PC-9 (cell line): ENCODE measurements around the gene ANKRD18A. TPM values are rescaled to one million over a fixed set of nuclear protein-coding genes. Genes with fewer than 3 reads are reported as not detected.

ENCODE experiments used
- BruUV-seq: library from RNA; stranded (reverse); fragments of 400-500 nt; replicated peaks from 2 replicates; lab custom pipeline; 2021; lab: Mats Ljungman, UMichigan
- CTCF ChIA-PET: fragments of 300-600 bp; sonication (Branson Sonifier 250); formaldehyde crosslinking; loops from one replicate; lab custom pipeline; 2022; ENCODE audit warnings: antibody characterized with exemption; lab: Charles Lee
- POLR2A ChIA-PET: fragments of 300-600 bp; sonication (Branson Sonifier 250); formaldehyde crosslinking; loops from one replicate; lab custom pipeline; 2022; ENCODE audit warnings: antibody characterized with exemption; ENCODE audit not compliant: unreplicated experiment; lab: Charles Lee
- DNase-seq, 2 experiments: peaks; one replicate each; pipeline versions ENCODE4 v3.0.0 to v3.0.0-alpha.2; 2015 to 2022; ENCODE audit warnings: mixed read lengths in 1 of 2
- H2AFZ ChIP-seq: fragments of 200-600 bp; sonication (generic); 2 replicates; pipeline ENCODE4 v1.8.1; 2017; ENCODE audit warnings: antibody characterized with exemption
- H3F3A ChIP-seq: fragments of 200-600 bp; sonication (generic); 2 replicates; pipeline ENCODE4 v1.8.1; 2017; ENCODE audit warnings: antibody characterized with exemption, mild to moderate bottlenecking, low read depth; ENCODE audit not compliant: insufficient read depth
- H3K27ac ChIP-seq: fragments of 200-600 bp; sonication (generic); 2 replicates; pipeline ENCODE4 v1.6.1; 2016; ENCODE audit warnings: mixed run types
- H3K27me3 ChIP-seq: fragments of 200-600 bp; sonication (generic); 2 replicates; pipeline ENCODE4 v1.6.1; 2016; ENCODE audit warnings: low read depth, mixed run types; ENCODE audit not compliant: insufficient read depth
- H3K36me3 ChIP-seq: fragments of 200-600 bp; sonication (generic); 2 replicates; pipeline ENCODE4 v1.6.1; 2016; ENCODE audit warnings: low read depth, mixed run types
- H3K4me1 ChIP-seq: fragments of 200-600 bp; sonication (generic); replicated peaks from 2 replicates; pipeline ENCODE4 v1.6.1; 2016; ENCODE audit warnings: mixed run types; ENCODE audit not compliant: insufficient read depth
- H3K4me2 ChIP-seq: fragments of 200-600 bp; sonication (generic); 2 replicates; pipeline ENCODE4 v1.6.1; 2017; ENCODE audit warnings: mixed run types
- H3K4me3 ChIP-seq: fragments of 200-600 bp; sonication (generic); 2 replicates; pipeline ENCODE4 v1.6.1; 2016; ENCODE audit warnings: mixed run types
- H3K79me2 ChIP-seq: fragments of 200-600 bp; sonication (generic); 2 replicates; pipeline ENCODE4 v1.6.1; 2017; ENCODE audit warnings: low read depth, mixed run types
- H3K9me2 ChIP-seq: fragments of 200-600 bp; sonication (generic); 2 replicates; pipeline ENCODE4 v1.8.1; 2017; ENCODE audit warnings: mild to moderate bottlenecking; ENCODE audit not compliant: insufficient read depth
- H3K9me3 ChIP-seq: fragments of 200-600 bp; sonication (generic); 2 replicates; pipeline ENCODE4 v1.8.1; 2016; ENCODE audit warnings: low read depth; ENCODE audit not compliant: insufficient read depth
- H4K20me1 ChIP-seq: fragments of 200-600 bp; sonication (generic); 2 replicates; pipeline ENCODE4 v1.8.1; 2017; ENCODE audit not compliant: insufficient read depth
- CTCF ChIP-seq: fragments of 200-600 bp; sonication (generic); conservative IDR thresholded peaks from 2 replicates; pipeline ENCODE4 v1.6.1; 2017; ENCODE audit warnings: mixed run types, antibody characterized with exemption, mild to moderate bottlenecking, moderate library complexity
- EZH2 ChIP-seq: fragments of 200-600 bp; sonication (generic); IDR thresholded peaks from 2 replicates; pipeline ENCODE4 v1.8.0; 2017; ENCODE audit warnings: antibody characterized with exemption, low read depth
- intact Hi-C: fragments of 100-400 bp; cut with micrococcal nuclease; formaldehyde crosslinking; loops from one replicate; pipeline ENCODE4 v1.10.0; 2022; ENCODE audit not compliant: unreplicated experiment
- total RNA-seq: library from RNA; stranded (reverse); gene quantifications from 2 replicates; pipeline ENCODE4 v1.2.3, GENCODE V29; 2021

ANKRD18A gene
- total RNA-seq, 1 experiment from 2014 or later, result 4.9 TPM

- Histone ChIP-seq H2AFZ (no peak overlapping the region), H3K36me3 (no peaks in the 10 kb centered on the region), H3F3A (peaks cover 8% of the 10 kb centered on the region; the same call in 1 of the 2 replicates), H3K79me2 (no peaks in the 10 kb centered on the region), H3K4me1 (peaks cover 10% of the 10 kb centered on the region; the same call in 1 of the 2 replicates), H3K9me3 (no peaks in the 10 kb centered on the region), H4K20me1 (no peaks in the 10 kb centered on the region), H3K27ac (no peak overlapping the region), H3K27me3 (no peaks in the 10 kb centered on the region), H3K4me3 (no peak overlapping the region), H3K9me2 (no peaks in the 10 kb centered on the region), H3K4me2 (no peak overlapping the region)
- no peak for TF ChIP-seq EZH2
- TF ChIP-seq CTCF, result no peak
- CTCF ChIA-PET, result no interaction called here
- POLR2A ChIA-PET, result no interaction called here
- intact Hi-C loops, result loop anchor here (10.0 kb wide), 1 partner anchor 61 kb away; no protein-coding TSS in a partner anchor
- BruUV-seq, result no TSS peak
- DNase-seq, result no peak
Observed at GRCh38 chr9:38643815-38644173, 23.4 kb upstream of the ANKRD18A start.

GRCh38 chr9:38642951-38643814, 22.8 kb upstream of the ANKRD18A start:
- H3K4me2 ChIP-seq, result no peak overlapping the region
- no peaks in the 10 kb centered on the region for H3K36me3 ChIP-seq
- H3K4me3 ChIP-seq, result no peak overlapping the region
- H2AFZ ChIP-seq, result no peak overlapping the region
- H4K20me1 ChIP-seq, result no peaks in the 10 kb centered on the region
- no TSS peak for BruUV-seq
- H3K27ac ChIP-seq, result no peak overlapping the region
- peaks cover 8% of the 10 kb centered on the region; the same call in 1 of the 2 replicates for H3F3A ChIP-seq
- no peak for TF ChIP-seq CTCF
- TF ChIP-seq EZH2, result no peak
- no peaks in the 10 kb centered on the region for H3K9me2 ChIP-seq
- intact Hi-C loops, result loop anchor here (10.0 kb wide), 1 partner anchor 62 kb away; no protein-coding TSS in a partner anchor
- peaks cover 10% of the 10 kb centered on the region; the same call in 1 of the 2 replicates for H3K4me1 ChIP-seq
- H3K79me2 ChIP-seq, result no peaks in the 10 kb centered on the region
- CTCF ChIA-PET, result no interaction called here
- POLR2A ChIA-PET, result no interaction called here
- no peaks in the 10 kb centered on the region for H3K9me3 ChIP-seq
- no peak for DNase-seq
- no peaks in the 10 kb centered on the region for H3K27me3 ChIP-seq

- peaks cover 8% of the 10 kb centered on the region; the same call in 1 of the 2 replicates for H3F3A ChIP-seq
- no TSS peak for BruUV-seq
- ChIA-PET CTCF (interaction anchor here (0.6 kb wide), 1 partner anchor 61 kb away, joined by 33 read pairs; no protein-coding TSS in a partner anchor), POLR2A (interaction anchor here (0.6 kb wide), 1 partner anchor 887 kb away, joined by 5 read pairs; no protein-coding TSS in a partner anchor)
- no peaks in the 10 kb centered on the region for H3K9me2 ChIP-seq
- H4K20me1 ChIP-seq, result no peaks in the 10 kb centered on the region
- peak in 1 of 2 experiments; percentile 22 for DNase-seq
- H3K27me3 ChIP-seq, result no peaks in the 10 kb centered on the region
- peaks cover 10% of the 10 kb centered on the region; the same call in 1 of the 2 replicates for H3K4me1 ChIP-seq
- no peak overlapping the region for H3K27ac ChIP-seq
- no peak overlapping the region for H2AFZ ChIP-seq
- H3K9me3 ChIP-seq, result no peaks in the 10 kb centered on the region
- intact Hi-C loops, result loop anchor here (10.0 kb wide), 1 partner anchor 63 kb away; no protein-coding TSS in a partner anchor
- no peak overlapping the region for H3K4me2 ChIP-seq
- peak; percentile 57 for TF ChIP-seq CTCF
- no peak for TF ChIP-seq EZH2
- no peaks in the 10 kb centered on the region for H3K36me3 ChIP-seq
- H3K4me3 ChIP-seq, result no peak overlapping the region
- no peaks in the 10 kb centered on the region for H3K79me2 ChIP-seq
Observed at GRCh38 chr9:38641985-38642864, 21.8 kb upstream of the ANKRD18A start.
